AG09319 (cell line): ENCODE results near the gene ATP5F1C.

ENCODE experiments used
- DNase-seq: peaks from one replicate; pipeline ENCODE4 v3.0.0-alpha.2; 2010; ENCODE audit warnings: low read depth; ENCODE audit errors: extremely low read depth
- CTCF ChIP-seq: IDR thresholded peaks from 2 replicates; pipeline ENCODE4 v1.5.1; 2011; ENCODE audit warnings: low read depth, mild to moderate bottlenecking, inconsistent platforms, low read length, moderate library complexity

Gene ATP5F1C

GRCh38 chr10:7813481-7813880 is 25.5 kb downstream of the ATP5F1C start:
- TF ChIP-seq CTCF = no peak
- no peak for DNase-seq

GRCh38 chr10:7817576-7817975 is 29.6 kb downstream of the ATP5F1C start:
- DNase-seq = no peak

GRCh38 chr10:7817984-7818294 is 30.0 kb downstream of the ATP5F1C start:
- DNase-seq = no peak
- no peak for TF ChIP-seq CTCF

More at GRCh38 chr10:7817576-7817975, 29.6 kb downstream of the ATP5F1C start:
- no peak for TF ChIP-seq CTCF

- no peak for TF ChIP-seq CTCF
- DNase-seq = peak; percentile 52
Observed at GRCh38 chr10:7818295-7819120, 30.5 kb downstream of the ATP5F1C start, which contains the start of gene TAF3. TAF3 (plus strand) TSS chr10:7818505; CDS start chr10:7818710, 205 bp downstream.

GRCh38 chr10:7819121-7819460 is 31.1 kb downstream of the ATP5F1C start:
- peak; percentile 56 for TF ChIP-seq CTCF
- DNase-seq = peak; percentile 11

- no peak for DNase-seq
- no peak for TF ChIP-seq CTCF
Observed at GRCh38 chr10:7824251-7824650, 36.3 kb downstream of the ATP5F1C start.

- TF ChIP-seq CTCF = no peak
- no peak for DNase-seq
Observed at GRCh38 chr10:7826971-7827370, 39.0 kb downstream of the ATP5F1C start.
